Activated T-cell treated with anti-CD3 and anti-CD28 coated beads, Interleukin-2, amount 50 U/mL, for 24 hours (primary cell): ENCODE measurements around the gene C1QTNF3.

Source experiments
- DNase-seq: peaks from one replicate; pipeline ENCODE4 v3.0.0-alpha.2; 2020
- H3K27ac Mint-ChIP-seq: 2 replicates; pipeline ENCODE4 v1.8.0; 2020; ENCODE audit warnings: mild to moderate bottlenecking, mixed read lengths
- H3K27me3 Mint-ChIP-seq: 2 replicates; pipeline ENCODE4 v1.8.0; 2020; ENCODE audit warnings: mixed read lengths
- H3K36me3 Mint-ChIP-seq: 2 replicates; pipeline ENCODE4 v1.8.0; 2020; ENCODE audit warnings: low read depth, mixed read lengths
- H3K4me1 Mint-ChIP-seq: 2 replicates; pipeline ENCODE4 v1.8.0; 2020; ENCODE audit warnings: low read depth, mixed read lengths
- H3K4me3 Mint-ChIP-seq: 2 replicates; pipeline ENCODE4 v1.8.0; 2020; ENCODE audit warnings: mild to moderate bottlenecking, moderate library complexity, mixed read lengths
- H3K9me3 Mint-ChIP-seq: 2 replicates; pipeline ENCODE4 v1.8.0; 2020; ENCODE audit warnings: mixed read lengths

C1QTNF3 gene

GRCh38 chr5:34058532-34058931, 15.5 kb upstream of the C1QTNF3 start:
- no peak for DNase-seq
- H3K27ac Mint-ChIP-seq, result no peak overlapping the region
- no peaks in the 10 kb centered on the region for H3K27me3 Mint-ChIP-seq
- no peaks in the 10 kb centered on the region for H3K9me3 Mint-ChIP-seq
- H3K4me3 Mint-ChIP-seq, result no peak overlapping the region
- peaks cover 31% of the 10 kb centered on the region for H3K36me3 Mint-ChIP-seq
- peaks cover 4% of the 10 kb centered on the region for H3K4me1 Mint-ChIP-seq

GRCh38 chr5:34057569-34057968, 14.6 kb upstream of the C1QTNF3 start:
- no peak for DNase-seq
- Mint-ChIP-seq H3K27me3 (no peaks in the 10 kb centered on the region), H3K9me3 (no peaks in the 10 kb centered on the region), H3K27ac (no peak overlapping the region), H3K4me1 (peaks cover 4% of the 10 kb centered on the region), H3K36me3 (peaks cover 26% of the 10 kb centered on the region), H3K4me3 (no peak overlapping the region)

- Mint-ChIP-seq H3K27me3 (no peaks in the 10 kb centered on the region), H3K4me3 (no peak overlapping the region), H3K36me3 (peaks cover 21% of the 10 kb centered on the region), H3K9me3 (no peaks in the 10 kb centered on the region), H3K4me1 (peaks cover 4% of the 10 kb centered on the region), H3K27ac (no peak overlapping the region)
- DNase-seq, result no peak
Measured at GRCh38 chr5:34057118-34057517, 14.1 kb upstream of the C1QTNF3 start.

GRCh38 chr5:34055667-34056066, 12.7 kb upstream of the C1QTNF3 start:
- Mint-ChIP-seq H3K9me3 (no peaks in the 10 kb centered on the region), H3K27me3 (no peaks in the 10 kb centered on the region), H3K27ac (no peak overlapping the region), H3K36me3 (peaks cover 23% of the 10 kb centered on the region), H3K4me3 (no peak overlapping the region), H3K4me1 (peaks cover 4% of the 10 kb centered on the region)
- no peak for DNase-seq

GRCh38 chr5:34054400-34054729, 11.4 kb upstream of the C1QTNF3 start:
- no peak for DNase-seq
- Mint-ChIP-seq H3K36me3 (peaks cover 27% of the 10 kb centered on the region), H3K27me3 (no peaks in the 10 kb centered on the region), H3K4me3 (no peak overlapping the region), H3K27ac (no peak overlapping the region), H3K9me3 (no peaks in the 10 kb centered on the region), H3K4me1 (peaks cover 4% of the 10 kb centered on the region)

GRCh38 chr5:34053571-34054399, 10.8 kb upstream of the C1QTNF3 start:
- Mint-ChIP-seq H3K27me3 (no peaks in the 10 kb centered on the region), H3K9me3 (no peaks in the 10 kb centered on the region), H3K4me3 (no peak overlapping the region), H3K36me3 (peaks cover 27% of the 10 kb centered on the region), H3K4me1 (peaks cover 4% of the 10 kb centered on the region), H3K27ac (no peak overlapping the region)
- DNase-seq, result no peak

GRCh38 chr5:34053133-34053532, 10.1 kb upstream of the C1QTNF3 start:
- Mint-ChIP-seq H3K27me3 (no peaks in the 10 kb centered on the region), H3K9me3 (no peaks in the 10 kb centered on the region), H3K4me3 (no peak overlapping the region), H3K36me3 (peaks cover 27% of the 10 kb centered on the region), H3K27ac (no peak overlapping the region), H3K4me1 (peaks cover 4% of the 10 kb centered on the region)
- DNase-seq, result no peak

- no peak for DNase-seq
- Mint-ChIP-seq H3K9me3 (no peaks in the 10 kb centered on the region), H3K27ac (no peak overlapping the region), H3K36me3 (peaks cover 22% of the 10 kb centered on the region), H3K27me3 (no peaks in the 10 kb centered on the region), H3K4me1 (no peaks in the 10 kb centered on the region), H3K4me3 (no peak overlapping the region)
Measured at GRCh38 chr5:34051374-34051980, 8.5 kb upstream of the C1QTNF3 start.

DNA sequence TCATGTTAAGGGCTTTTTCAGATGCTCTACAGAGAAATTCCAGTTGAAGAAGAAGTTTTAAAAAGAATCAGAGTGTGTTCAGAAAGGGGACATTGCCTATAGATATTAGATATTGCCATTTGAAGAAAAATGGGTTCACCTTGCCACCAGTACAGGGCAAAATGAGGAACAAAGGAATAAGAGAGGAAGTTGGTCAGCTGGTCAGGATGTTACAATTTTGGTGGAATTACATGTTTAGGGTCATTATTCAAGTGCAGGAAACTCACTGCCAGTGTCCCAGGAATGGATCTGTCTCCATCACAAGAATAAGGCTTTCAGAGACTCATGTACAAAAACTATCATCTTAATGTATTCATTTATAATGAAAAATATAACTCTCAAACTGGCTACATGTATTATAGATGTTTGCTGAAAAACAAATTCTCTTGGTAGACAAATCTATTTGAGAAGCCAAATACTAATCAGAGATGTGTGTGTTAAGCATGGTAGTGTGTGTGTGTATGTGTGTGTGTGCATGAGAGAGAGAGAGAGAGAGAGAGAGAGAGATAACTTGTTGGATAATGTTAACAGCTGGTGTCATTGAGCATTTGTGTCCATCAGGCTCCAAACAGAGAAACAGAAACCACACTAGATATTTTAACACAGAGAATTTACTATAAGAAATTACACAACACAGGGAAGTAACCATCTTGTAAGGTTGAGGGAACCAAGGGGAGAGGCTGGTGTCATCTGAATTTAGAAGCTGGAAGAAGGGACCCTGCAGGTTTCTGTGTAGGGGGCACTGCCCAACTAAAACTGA, 5.0 kb upstream of the C1QTNF3 start:
- Mint-ChIP-seq H3K4me3 (no peak overlapping the region), H3K36me3 (peaks cover 21% of the 10 kb centered on the region), H3K9me3 (no peaks in the 10 kb centered on the region), H3K27me3 (no peaks in the 10 kb centered on the region), H3K4me1 (no peaks in the 10 kb centered on the region), H3K27ac (no peak overlapping the region)
- no peak for DNase-seq

- Mint-ChIP-seq H3K9me3 (no peaks in the 10 kb centered on the region), H3K27me3 (no peaks in the 10 kb centered on the region), H3K4me3 (no peak overlapping the region), H3K36me3 (peaks cover 21% of the 10 kb centered on the region), H3K27ac (no peak overlapping the region), H3K4me1 (no peaks in the 10 kb centered on the region)
- DNase-seq, result no peak
Measured at GRCh38 chr5:34047143-34047542, 4.1 kb upstream of the C1QTNF3 start.

- Mint-ChIP-seq H3K27ac (no peak overlapping the region), H3K27me3 (no peaks in the 10 kb centered on the region), H3K36me3 (peaks cover 11% of the 10 kb centered on the region), H3K9me3 (no peaks in the 10 kb centered on the region), H3K4me3 (no peak overlapping the region), H3K4me1 (no peaks in the 10 kb centered on the region)
- DNase-seq, result no peak
Measured at GRCh38 chr5:34045996-34046395, 3.0 kb upstream of the C1QTNF3 start.

- Mint-ChIP-seq H3K36me3 (peaks cover 3% of the 10 kb centered on the region), H3K27me3 (no peaks in the 10 kb centered on the region), H3K4me1 (no peaks in the 10 kb centered on the region), H3K9me3 (no peaks in the 10 kb centered on the region), H3K4me3 (no peak overlapping the region), H3K27ac (no peak overlapping the region)
- DNase-seq, result no peak
Measured at GRCh38 chr5:34045023-34045422, 2.0 kb upstream of the C1QTNF3 start.

GRCh38 chr5:34042321-34042720, 692 bp downstream of the C1QTNF3 start:
- no peaks in the 10 kb centered on the region for H3K4me1 Mint-ChIP-seq
- H3K27ac Mint-ChIP-seq, result no peak overlapping the region
- no peak for DNase-seq
- H3K27me3 Mint-ChIP-seq, result no peaks in the 10 kb centered on the region
- peaks cover 2% of the 10 kb centered on the region for H3K36me3 Mint-ChIP-seq
- H3K4me3 Mint-ChIP-seq, result no peak overlapping the region
- H3K9me3 Mint-ChIP-seq, result no peaks in the 10 kb centered on the region

DNA sequence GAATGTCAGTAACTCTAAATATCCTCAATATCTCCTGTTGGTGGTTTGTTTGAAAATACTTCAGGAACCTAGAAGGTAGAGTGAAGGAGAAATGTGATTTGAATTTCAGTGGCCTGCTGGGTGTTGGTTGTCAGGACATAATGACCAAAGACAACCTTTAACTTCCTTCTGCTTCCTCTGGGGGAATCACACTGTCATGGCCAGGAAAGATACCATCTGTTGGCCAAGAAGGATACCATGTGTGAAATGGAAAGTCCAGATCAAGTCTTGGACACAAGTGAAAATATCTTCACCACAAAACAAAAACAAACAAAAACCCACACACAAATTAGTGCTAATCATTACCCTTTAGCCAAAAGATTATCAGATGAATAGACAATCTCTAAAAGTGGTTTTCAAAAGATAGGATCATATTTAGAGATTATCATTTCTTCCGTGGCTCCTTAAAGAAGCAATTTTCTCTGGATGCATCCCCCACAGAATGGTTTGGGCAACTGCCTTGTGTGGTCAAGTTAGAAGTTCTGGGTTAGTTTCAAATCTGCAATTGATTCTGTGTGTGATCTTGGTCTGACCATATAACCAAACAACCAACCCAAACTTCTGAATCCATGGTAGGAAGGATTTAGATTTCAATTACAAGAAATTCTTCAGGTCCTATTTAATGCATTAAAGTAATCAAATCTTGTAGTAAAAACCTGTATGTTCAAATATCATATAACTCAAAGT, 1.6 kb downstream of the C1QTNF3 start:
- Mint-ChIP-seq H3K4me1 (no peaks in the 10 kb centered on the region), H3K4me3 (no peak overlapping the region), H3K9me3 (no peaks in the 10 kb centered on the region), H3K36me3 (peaks cover 3% of the 10 kb centered on the region), H3K27me3 (no peaks in the 10 kb centered on the region), H3K27ac (no peak overlapping the region)
- DNase-seq, result no peak
